Kidney (tissue), 14 donors: Measurements from ENCODE around the gene ST3GAL4. TPM values are rescaled to one million over a fixed set of nuclear protein-coding genes. Genes with fewer than 3 reads are reported as not detected.

Source experiments
- DNase-seq, 5 donors: peaks; one replicate each; pipeline ENCODE4 v3.0.0-alpha.2; 2013 to 2020
- FAIRE-seq: peaks from 2 replicates; lab custom pipeline; 2012; peaks lifted over from hg19 to GRCh38; lab: Jason Lieb, UNC
- H3K27ac ChIP-seq, 2 donors: one replicate each; pipeline ENCODE4 v1.7.0; 2013; ENCODE audit warnings: low read depth in 2 of 2, low read length in 2 of 2, inconsistent platforms in 1 of 2
- H3K27me3 ChIP-seq: one replicate; pipeline ENCODE4 v1.7.1; 2013; ENCODE audit warnings: low read length, inconsistent platforms; ENCODE audit not compliant: control insufficient read depth, insufficient read depth
- H3K36me3 ChIP-seq, 3 donors: one replicate each; pipeline versions ENCODE4 v1.7.0 to v1.7.1; 2013; ENCODE audit warnings: low read length in 3 of 3, control low read depth in 1 of 3, inconsistent platforms in 1 of 3; ENCODE audit not compliant: insufficient read depth in 3 of 3, control insufficient read depth in 2 of 3
- H3K4me1 ChIP-seq, 3 donors: one replicate each; pipeline versions ENCODE4 v1.7.0 to v1.7.1; 2013; ENCODE audit warnings: low read length in 3 of 3, inconsistent platforms in 1 of 3, low read depth in 1 of 3; ENCODE audit not compliant: control insufficient read depth in 2 of 3, insufficient read depth in 2 of 3
- H3K4me3 ChIP-seq, 3 donors: one replicate each; pipeline versions ENCODE4 v1.7.0 to v1.8.1; 2013; ENCODE audit warnings: low read length in 3 of 3, control low read depth in 1 of 3, inconsistent platforms in 1 of 3
- H3K9ac ChIP-seq, 3 donors: one replicate each; pipeline versions ENCODE4 v1.7.0 to v1.7.1; 2013; ENCODE audit warnings: low read length in 3 of 3, control low read depth in 1 of 3, inconsistent platforms in 1 of 3
- H3K9me3 ChIP-seq, 3 donors: one replicate each; pipeline versions ENCODE4 v1.7.0 to v1.7.1; 2013; ENCODE audit warnings: low read length in 3 of 3, control low read depth in 1 of 3, inconsistent platforms in 1 of 3; ENCODE audit not compliant: control insufficient read depth in 2 of 3, insufficient read depth in 1 of 3
- intact Hi-C: fragments of 100-400 bp; cut with DNase I; formaldehyde crosslinking; loops from one replicate; pipeline ENCODE4 v1.11.1; 2022
- polyA plus RNA-seq: library from polyadenylated mRNA; stranded (reverse); fragments of 350-450 nt; fragmentation: Illumina TruSeq; extraction: RNeasy Lipid Tissue Mini Kit (QIAGEN cat#74804); gene quantifications from one replicate; pipeline ENCODE4 v1.2.3, GENCODE V29; 2014; ENCODE audit warnings: low read depth, low replicate concordance; ENCODE audit not compliant: insufficient read depth
- total RNA-seq: library from RNA; stranded (reverse); fragmentation: NEBNext Ultra II Directional; extraction: Animal tissue kit (Norgen Biotek cat#: 25700); gene quantifications from one replicate; pipeline ENCODE4 v1.2.1, GENCODE V29; 2021
- TF ChIP-seq, protein P1 (sequence below): IDR thresholded peaks from 3 replicates; pipeline ENCODE4 v1.5.1; 2012; ENCODE audit warnings: mild to moderate bottlenecking, moderate library complexity, borderline replicate concordance; ENCODE audit not compliant: insufficient read depth; ENCODE audit errors: extremely low read depth
- donor health status: control.
- donor health status: control.
- donor health status: control.
- donor health status: control.
- donor health status: control.
- donor health status: DM: yes; HTN: yes; CAD: no.
- donor health status: Normal renal cell carcinoma (clear cell type).

The ST3GAL4 gene
- total and polyA plus RNA-seq, 2 donors from 2014 or later: 27.4 to 72.8 TPM

DNA sequence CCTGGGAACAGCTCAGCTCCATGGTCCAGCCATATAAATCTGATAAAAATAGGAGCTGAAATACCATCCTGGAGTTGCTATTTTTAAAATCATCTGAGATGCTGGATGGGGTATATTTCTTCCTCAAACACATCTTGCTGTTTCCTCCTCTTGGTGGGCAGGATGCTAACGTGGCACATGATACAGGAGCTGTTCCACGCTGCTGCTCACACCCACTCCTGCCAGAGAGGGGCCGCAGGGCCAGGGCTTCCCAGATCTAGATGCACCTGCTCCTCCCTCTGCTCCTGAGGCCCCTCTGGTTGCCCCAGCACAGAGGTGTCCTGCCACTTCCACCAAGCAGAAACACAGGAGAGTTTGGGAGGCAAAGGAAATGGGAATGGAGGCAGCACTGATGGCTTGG, 3.3 kb upstream of the ST3GAL4 start:
- Histone ChIP-seq H3K4me1 (peaks cover 0 to 25% (median 10%) of the 10 kb centered on the region in 3 donors), H3K9ac (no peak overlapping the region), H3K27me3 (no peaks in the 10 kb centered on the region), H3K36me3 (no peaks in the 10 kb centered on the region), H3K4me3 (no peak overlapping the region), H3K27ac (no peak overlapping the region), H3K9me3 (no peaks in the 10 kb centered on the region)
- DNase-seq: peak in 1 of 5 donors; percentile 71
- intact Hi-C loops: no loop called here
- no peak for FAIRE-seq
- TF ChIP-seq, protein P1, sequence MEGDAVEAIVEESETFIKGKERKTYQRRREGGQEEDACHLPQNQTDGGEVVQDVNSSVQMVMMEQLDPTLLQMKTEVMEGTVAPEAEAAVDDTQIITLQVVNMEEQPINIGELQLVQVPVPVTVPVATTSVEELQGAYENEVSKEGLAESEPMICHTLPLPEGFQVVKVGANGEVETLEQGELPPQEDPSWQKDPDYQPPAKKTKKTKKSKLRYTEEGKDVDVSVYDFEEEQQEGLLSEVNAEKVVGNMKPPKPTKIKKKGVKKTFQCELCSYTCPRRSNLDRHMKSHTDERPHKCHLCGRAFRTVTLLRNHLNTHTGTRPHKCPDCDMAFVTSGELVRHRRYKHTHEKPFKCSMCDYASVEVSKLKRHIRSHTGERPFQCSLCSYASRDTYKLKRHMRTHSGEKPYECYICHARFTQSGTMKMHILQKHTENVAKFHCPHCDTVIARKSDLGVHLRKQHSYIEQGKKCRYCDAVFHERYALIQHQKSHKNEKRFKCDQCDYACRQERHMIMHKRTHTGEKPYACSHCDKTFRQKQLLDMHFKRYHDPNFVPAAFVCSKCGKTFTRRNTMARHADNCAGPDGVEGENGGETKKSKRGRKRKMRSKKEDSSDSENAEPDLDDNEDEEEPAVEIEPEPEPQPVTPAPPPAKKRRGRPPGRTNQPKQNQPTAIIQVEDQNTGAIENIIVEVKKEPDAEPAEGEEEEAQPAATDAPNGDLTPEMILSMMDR: no peak

DNA sequence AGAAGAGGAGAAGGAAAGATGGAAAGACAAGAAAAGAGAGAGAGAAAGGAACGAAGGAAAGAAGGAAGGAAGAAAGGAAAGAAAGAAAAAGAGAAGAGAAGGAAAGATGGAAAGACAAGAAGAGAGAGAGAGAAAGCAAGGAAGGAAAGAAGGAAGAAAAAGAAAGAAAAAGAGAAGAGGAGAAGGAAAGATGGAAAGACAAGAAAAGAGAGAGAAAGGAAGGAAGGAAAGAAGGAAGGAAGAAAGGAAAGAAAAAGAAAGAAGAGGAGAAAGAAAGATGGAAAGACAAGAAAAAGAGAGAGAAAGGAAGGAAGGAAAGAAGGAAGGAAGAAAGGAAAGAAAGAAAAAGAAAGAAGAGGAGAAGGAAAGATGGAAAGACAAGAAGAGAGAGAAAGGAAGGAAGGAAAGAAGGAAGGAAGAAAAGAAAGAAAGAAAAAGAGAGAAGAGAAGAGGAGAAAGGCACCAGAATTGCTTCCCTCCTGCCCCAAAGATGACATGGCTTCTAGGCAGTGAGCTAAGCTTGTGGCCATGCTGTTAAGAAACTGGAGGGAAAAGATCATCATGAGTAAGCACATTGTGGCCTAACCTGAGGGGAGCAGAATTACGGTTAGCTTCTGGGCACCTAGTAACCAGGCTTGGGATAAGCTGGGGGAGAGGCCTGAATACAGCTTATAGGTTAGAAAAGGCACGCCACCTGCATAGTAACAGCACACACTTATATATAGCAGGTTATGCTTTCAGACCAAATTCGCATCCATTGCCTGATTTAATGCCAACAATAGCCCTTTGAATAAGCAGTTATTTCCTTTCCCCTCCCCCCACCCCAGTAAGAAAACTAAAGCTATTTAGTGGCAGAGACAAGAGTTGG, 2.3 kb upstream of the ST3GAL4 start:
- Histone ChIP-seq H3K4me3 (peak overlapping the region in 1 of 3 donors; percentile 12), H3K27ac (no peak overlapping the region), H3K36me3 (no peaks in the 10 kb centered on the region), H3K9ac (no peak overlapping the region), H3K27me3 (no peaks in the 10 kb centered on the region), H3K4me1 (peaks cover 0 to 31% (median 10%) of the 10 kb centered on the region in 3 donors), H3K9me3 (no peaks in the 10 kb centered on the region)
- no peak for DNase-seq
- TF ChIP-seq, protein P1: no peak
- no peak for FAIRE-seq
- intact Hi-C loops: no loop called here

DNA sequence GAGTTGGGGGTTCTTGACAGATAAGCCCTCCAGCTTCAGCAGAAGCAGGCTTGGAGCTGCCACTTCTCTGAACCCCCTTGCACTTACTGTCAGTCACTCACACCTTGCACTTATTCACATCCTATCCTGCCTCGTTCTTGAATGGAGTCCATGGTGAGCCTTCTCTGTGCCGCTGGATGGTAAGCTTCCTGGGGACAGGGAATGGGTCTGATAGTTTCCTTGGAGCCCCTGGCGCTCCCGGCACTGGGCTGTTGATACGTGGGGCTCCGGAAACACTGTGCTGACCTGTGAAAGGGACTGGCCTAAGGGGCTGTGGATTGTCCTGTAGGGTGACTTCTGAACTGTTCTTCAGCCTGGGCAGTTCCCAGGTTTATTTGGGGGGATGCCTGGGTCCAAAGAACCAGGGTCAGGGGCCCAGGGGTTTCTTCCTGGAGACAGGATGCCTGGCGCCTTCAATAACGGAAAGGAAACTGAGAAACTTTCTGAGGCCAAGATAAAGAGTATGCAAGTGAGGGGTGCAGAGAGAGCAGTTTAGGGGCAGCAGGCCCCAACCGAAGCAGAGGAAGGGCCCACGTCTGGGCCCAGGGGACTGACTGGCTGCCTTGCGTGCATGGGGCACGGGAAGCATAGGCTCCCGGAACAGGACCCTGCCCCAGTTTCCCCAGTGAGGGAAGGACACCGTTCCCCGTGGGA, 709 bp upstream of the ST3GAL4 start:
- DNase-seq (no peak), FAIRE-seq (no peak)
- no peaks in the 10 kb centered on the region for H3K36me3 ChIP-seq
- H3K4me1 ChIP-seq: peaks cover 0 to 31% (median 11%) of the 10 kb centered on the region in 3 donors
- H3K9ac ChIP-seq: peak overlapping the region; percentile 39 to 84 (median 56)
- intact Hi-C loops: no loop called here
- no peaks in the 10 kb centered on the region for H3K9me3 ChIP-seq
- H3K27me3 ChIP-seq: no peaks in the 10 kb centered on the region
- TF ChIP-seq, protein P1: no peak
- peak overlapping the region; percentile 4 to 59 for H3K27ac ChIP-seq
- H3K4me3 ChIP-seq: peak overlapping the region; percentile 68 to 74 (median 73)
